Measurements from ENCODE around the gene HSPG2. TPM values are rescaled to one million over a fixed set of nuclear protein-coding genes. Genes with fewer than 3 reads are reported as not detected.

Gene HSPG2
- total RNA-seq, 1 donor from 2014 or later, result 257 TPM

DNA sequence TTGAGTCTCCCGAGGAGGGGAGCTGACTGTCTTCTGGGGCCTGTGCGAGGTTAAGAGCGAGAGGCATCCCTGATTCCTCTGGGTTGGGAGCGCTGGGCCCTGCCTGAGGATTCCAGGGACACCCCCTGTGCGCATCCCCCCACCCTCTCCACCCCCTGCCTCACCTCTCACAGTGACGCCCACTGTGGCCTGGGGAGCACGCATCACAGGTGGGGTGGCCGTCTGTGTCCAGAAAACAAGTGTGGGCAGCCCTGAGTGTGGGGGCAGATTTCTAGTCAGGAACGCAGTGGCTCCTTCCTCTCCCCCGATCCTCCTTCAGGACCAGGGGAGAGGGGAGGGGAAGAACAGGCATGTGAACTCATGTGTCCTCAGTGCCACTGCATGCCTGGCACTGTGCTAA is 63.3 kb downstream of the HSPG2 start:
- Histone ChIP-seq H3K36me3 (peaks cover 95% of the 10 kb centered on the region), H3K9me3 (replicated peaks) (no peaks in the 10 kb centered on the region), H3K4me1 (peaks cover 35% of the 10 kb centered on the region), H3K27me3 (ENCODE audit: low read depth) (no peaks in the 10 kb centered on the region), H3K27ac (replicated peaks) (no peak overlapping the region), H3K4me3 (no peak overlapping the region)
- TF ChIP-seq, protein P1, sequence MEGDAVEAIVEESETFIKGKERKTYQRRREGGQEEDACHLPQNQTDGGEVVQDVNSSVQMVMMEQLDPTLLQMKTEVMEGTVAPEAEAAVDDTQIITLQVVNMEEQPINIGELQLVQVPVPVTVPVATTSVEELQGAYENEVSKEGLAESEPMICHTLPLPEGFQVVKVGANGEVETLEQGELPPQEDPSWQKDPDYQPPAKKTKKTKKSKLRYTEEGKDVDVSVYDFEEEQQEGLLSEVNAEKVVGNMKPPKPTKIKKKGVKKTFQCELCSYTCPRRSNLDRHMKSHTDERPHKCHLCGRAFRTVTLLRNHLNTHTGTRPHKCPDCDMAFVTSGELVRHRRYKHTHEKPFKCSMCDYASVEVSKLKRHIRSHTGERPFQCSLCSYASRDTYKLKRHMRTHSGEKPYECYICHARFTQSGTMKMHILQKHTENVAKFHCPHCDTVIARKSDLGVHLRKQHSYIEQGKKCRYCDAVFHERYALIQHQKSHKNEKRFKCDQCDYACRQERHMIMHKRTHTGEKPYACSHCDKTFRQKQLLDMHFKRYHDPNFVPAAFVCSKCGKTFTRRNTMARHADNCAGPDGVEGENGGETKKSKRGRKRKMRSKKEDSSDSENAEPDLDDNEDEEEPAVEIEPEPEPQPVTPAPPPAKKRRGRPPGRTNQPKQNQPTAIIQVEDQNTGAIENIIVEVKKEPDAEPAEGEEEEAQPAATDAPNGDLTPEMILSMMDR (IDR thresholded peaks at IDR 0.05; ENCODE audit: borderline replicate concordance), result no peak
- intact Hi-C loops (cut with micrococcal nuclease), result no loop called here
- DNase-seq, result no peak

DNA sequence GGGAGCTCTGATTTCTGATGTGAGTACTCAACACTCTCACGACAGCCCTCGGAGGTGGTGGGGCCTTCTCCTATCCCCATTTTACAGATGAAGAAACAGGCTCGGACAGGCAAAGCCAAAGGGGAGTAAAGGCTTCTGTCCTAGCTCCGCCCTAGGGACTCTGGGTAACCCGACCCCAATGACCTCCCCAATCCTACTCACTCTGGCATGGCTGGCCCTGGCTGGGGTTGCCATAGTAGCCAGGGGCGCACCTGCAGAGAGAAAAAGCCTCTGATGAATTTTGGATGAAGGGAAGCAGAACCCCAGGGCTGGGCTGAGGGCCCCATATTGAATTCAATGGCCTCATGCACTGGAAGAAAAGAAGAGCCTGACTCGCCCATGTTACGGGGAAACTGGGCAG is 63.9 kb downstream of the HSPG2 start:
- Histone ChIP-seq H3K27me3 (ENCODE audit: low read depth) (no peaks in the 10 kb centered on the region), H3K4me3 (no peak overlapping the region), H3K9me3 (replicated peaks) (no peaks in the 10 kb centered on the region), H3K27ac (replicated peaks) (no peak overlapping the region), H3K36me3 (peaks cover 95% of the 10 kb centered on the region), H3K4me1 (peaks cover 35% of the 10 kb centered on the region)
- intact Hi-C loops (cut with micrococcal nuclease), result no loop called here
- DNase-seq, result no peak
- TF ChIP-seq, protein P1 (IDR thresholded peaks at IDR 0.05; ENCODE audit: borderline replicate concordance), result no peak

DNA sequence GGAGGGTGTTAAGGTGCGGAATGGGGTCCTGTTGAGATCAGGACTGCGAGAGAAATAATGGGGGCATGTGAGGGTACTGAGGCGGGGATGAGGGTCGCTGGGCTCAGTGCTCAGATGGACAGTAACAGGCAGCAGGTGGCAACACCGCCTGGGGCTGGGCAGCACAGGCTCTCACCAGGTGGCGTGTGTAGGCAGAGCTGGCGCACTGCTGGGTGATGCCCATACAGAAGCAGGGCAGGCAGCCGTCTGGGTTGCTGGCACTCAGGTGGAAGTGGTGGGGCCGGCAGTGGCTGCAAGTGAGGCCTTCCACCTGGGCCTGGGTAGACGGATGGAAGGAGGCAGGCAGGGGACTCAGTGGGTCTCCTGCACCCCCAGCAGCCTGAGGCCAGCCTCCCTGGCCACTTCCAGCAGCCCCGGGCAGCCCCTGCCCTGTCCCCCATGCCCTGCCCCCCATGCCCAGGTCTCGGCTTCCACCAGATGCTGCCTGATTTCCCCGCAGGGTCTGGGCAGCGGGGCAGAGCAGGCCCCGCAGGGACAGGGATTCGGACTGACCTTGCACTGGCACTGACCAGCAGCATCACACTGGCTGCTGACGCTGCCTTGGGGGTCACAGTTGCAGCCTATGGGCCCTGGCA is 64.5 kb downstream of the HSPG2 start:
- Histone ChIP-seq H3K27ac (replicated peaks) (peak overlapping the region; percentile 16), H3K9me3 (replicated peaks) (no peaks in the 10 kb centered on the region), H3K27me3 (ENCODE audit: low read depth) (no peaks in the 10 kb centered on the region), H3K36me3 (peaks cover 92% of the 10 kb centered on the region), H3K4me1 (peaks cover 35% of the 10 kb centered on the region), H3K4me3 (no peak overlapping the region)
- DNase-seq, result no peak
- intact Hi-C loops (cut with micrococcal nuclease), result no loop called here
- TF ChIP-seq, protein P1 (IDR thresholded peaks at IDR 0.05; ENCODE audit: borderline replicate concordance), result no peak

DNA sequence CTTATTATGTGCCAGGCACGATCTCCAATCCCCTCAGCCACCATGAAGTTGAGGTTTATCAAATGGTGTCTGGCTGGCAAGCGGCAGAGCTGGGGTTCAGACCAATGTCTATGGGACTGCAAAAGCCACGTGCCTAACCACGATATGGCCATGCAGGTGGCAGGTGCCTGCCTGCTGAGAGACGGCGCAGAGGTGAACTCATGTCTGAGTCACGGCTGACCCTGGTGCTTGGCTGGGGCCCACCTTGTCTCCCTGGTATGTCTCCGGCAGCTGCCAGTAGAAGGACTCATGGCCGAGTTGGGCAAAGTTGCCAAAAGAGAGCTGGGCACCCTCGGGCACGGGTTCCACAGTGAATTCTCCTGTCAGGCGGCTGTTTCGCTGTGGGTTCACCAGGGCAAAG is 65.2 kb downstream of the HSPG2 start:
- DNase-seq, result no peak
- intact Hi-C loops (cut with micrococcal nuclease), result no loop called here
- peak overlapping the region; percentile 16 for H3K27ac ChIP-seq (replicated peaks)
- H3K4me3 ChIP-seq, result no peak overlapping the region
- H3K4me1 ChIP-seq, result peaks cover 35% of the 10 kb centered on the region
- TF ChIP-seq, protein P1 (IDR thresholded peaks at IDR 0.05; ENCODE audit: borderline replicate concordance), result no peak
- H3K27me3 ChIP-seq (ENCODE audit: low read depth), result no peaks in the 10 kb centered on the region
- H3K9me3 ChIP-seq (replicated peaks), result no peaks in the 10 kb centered on the region
- H3K36me3 ChIP-seq, result peaks cover 91% of the 10 kb centered on the region

DNA sequence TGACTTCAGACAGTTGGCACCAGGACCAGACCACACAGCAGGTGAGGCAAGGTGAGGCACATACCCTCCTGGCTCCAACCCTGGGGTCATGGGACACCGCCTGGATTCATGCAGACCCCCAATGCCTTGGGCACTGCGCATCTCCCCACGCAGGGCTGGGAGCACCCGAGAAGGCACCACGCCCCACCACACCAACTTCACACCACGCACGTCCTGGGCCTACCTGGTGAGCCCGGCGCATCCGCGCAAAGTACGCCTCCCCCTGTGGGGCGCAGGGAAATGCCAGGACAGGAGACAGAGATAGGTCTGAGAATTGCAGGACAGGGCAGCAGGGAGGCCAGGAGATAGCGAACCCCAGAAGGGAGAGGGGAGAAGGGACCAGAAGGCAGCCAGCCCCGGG is 66.5 kb downstream of the HSPG2 start:
- Histone ChIP-seq H3K27ac (replicated peaks) (peak overlapping the region; percentile 62), H3K27me3 (ENCODE audit: low read depth) (no peaks in the 10 kb centered on the region), H3K36me3 (peaks cover 89% of the 10 kb centered on the region), H3K4me3 (no peak overlapping the region), H3K4me1 (peaks cover 32% of the 10 kb centered on the region), H3K9me3 (replicated peaks) (no peaks in the 10 kb centered on the region)
- TF ChIP-seq, protein P1 (IDR thresholded peaks at IDR 0.05; ENCODE audit: borderline replicate concordance), result no peak
- intact Hi-C loops (cut with micrococcal nuclease), result no loop called here
- DNase-seq, result no peak

Measured in left ventricle myocardium inferior (tissue), 1 donor.